NCI-H2107 treated with DMSO at 0.1 percent for 48 hours (cell line): ENCODE results near the gene UXT.

Experiments used
- DNase-seq: peaks from one replicate; lab custom pipeline; 2025; ENCODE audit not compliant: unreplicated experiment; lab: John Stamatoyannopoulos, UW

UXT gene

DNA sequence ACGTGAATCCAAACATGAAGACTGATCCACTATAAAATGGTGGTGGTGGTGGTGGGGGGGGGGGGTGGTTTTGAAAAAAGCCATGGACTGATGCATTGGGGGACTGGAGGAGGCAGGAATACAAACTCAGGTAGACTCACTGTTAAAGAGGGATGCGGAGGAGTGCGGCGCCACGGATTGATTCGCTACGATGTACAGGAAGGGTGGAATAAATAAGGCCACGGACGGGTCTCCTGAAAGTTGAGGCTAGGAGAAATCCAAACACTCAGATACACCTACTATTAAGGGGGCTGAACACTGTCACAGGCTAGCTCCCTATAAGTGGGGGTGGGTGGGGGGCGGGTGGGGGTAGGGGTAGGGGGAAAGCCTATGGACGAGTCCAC is 9.2 kb downstream of the UXT start:
- DNase-seq, result no peak

DNA sequence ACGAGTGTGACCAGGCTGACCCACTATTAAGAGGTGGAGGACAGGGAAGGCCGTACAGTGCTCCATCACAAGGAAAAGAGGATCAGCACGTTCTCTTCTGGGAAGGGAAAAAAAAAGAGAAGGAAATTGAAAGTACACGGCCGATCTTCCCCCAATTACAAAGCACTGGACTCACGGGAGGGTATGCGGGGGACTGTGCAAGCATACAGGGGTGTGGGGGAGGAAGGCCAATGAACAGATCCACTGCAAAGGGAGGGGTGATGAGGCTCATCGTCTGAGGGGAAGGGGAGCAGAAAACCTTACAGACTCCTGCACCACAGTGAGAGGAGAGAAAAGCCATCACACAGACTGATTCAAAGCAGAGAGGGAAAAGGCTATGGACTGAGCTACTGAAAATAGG is 9.7 kb downstream of the UXT start:
- no peak for DNase-seq

DNA sequence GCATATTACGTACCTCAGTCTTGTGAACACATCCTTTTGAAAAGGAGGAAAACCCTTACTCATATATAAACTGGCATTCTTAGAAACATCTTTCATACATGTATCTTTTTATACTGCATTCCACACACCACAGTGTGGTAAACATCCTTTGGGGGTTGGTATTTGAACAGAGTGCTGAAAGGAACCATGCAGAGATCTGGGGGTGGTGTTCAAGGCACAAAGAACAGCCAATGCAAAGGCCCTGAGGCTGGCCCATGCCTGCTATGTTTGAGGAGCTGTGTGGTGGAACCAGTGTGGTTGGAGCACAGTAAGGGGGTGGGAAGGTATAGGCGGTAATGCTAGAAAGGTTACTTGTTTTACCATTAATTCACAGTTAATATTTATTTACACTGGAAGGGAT is 10.6 kb downstream of the UXT start:
- no peak for DNase-seq

DNA sequence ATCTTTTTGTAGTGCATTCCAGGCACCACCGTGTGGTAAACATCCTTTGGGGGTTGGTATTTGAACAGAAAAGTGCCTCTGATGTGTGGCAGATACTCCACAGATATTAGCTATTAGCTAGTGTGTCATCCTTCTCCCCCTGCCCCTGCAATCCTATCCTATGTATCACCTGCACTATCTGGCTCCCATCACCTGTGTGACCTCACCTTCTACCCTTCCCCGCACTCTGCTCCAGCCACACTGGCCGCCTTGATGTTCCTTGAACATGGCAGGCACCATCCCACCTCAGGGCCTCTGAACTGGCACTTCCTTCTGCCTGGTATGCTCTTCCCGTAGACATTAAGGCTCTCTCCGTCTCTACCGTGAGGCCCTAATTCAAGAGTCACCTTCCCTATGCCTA is 12.3 kb downstream of the UXT start:
- no peak for DNase-seq

DNA sequence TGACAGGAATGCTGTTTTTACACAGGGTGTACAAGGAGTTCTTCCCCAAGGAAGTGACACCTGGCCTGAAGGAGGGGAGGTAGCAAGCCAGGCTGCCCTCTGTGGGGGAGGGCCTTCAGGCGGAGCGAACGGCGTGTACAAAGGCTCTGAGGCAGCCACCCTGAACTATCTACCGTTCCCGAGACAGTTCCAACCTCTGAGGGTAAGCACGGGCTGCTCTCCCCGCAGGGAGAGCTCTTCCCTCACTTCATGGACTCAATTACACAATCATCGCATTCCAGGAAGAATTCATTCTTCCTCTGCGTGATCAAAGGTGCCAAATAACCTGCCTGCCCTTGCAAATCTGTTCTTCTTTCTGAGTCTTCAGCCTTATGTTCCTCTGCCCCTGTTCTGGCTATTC is 13.4 kb downstream of the UXT start:
- DNase-seq, result no peak

DNA sequence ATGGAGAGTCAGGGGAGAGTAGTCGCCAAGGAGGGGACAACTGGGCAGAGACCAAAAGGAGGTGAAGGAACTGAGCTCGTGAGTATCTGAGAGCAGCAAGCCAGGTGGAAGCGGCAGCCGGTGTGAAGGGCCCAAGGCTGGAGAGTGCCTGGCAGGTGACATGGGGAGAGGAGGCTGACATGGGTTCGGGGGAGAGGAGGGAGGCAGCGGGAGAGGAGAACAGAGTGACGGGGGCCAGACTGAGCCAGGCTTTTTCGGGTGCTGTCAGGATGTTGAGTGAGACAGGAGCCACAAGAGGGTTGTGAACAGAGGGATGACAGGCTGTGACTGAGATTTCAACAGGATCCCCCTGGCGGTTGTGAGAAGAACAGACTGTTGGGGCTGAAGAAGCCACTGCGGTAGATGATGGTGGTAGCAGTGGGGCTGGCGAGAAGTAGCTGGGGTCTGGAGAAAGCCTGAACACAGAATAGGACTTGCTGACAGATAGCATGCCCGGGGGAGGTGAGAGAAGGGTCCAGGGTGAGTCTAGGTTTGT is 14.4 kb downstream of the UXT start:
- no peak for DNase-seq

DNA sequence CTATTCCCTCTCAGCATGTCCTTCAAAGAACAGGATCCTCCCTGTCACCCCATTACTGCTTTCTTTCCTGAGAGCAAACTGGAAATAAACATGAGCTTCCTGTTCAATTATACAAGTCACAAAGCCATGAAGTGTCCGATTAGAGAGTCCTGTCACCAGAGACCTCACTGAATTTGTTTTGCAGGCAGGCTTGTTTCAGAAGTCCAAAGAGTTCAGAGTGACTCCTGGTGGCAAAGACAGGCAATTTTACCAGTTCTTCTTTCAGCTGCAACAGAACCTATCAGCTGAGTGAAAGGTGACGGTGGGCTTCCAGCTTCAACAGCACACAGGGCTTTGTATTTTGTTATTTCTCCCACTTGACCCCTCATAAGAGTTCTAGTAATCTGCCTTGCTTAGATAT is 15.1 kb downstream of the UXT start:
- DNase-seq, result no peak

DNA sequence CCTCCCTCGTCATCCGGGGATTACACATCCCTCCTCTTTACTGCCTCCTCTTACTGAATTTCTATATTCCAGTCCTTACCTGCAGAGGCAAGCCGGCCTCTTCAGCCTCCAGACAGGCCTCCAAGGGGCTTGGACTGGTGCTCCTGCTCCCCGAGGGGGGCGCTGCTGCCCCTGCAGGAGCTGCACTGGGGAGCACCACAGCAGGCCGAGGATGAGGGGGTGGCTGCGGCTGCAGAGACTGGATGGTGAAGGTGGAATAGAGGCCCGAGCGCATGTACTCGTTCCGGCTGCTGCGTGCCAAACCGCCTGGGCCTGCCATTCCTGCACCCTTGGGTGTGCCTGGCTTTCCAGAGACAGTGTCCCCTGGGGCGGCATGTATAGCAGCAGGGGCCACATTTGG is 20.2 kb downstream of the UXT start:
- DNase-seq, result no peak

DNA sequence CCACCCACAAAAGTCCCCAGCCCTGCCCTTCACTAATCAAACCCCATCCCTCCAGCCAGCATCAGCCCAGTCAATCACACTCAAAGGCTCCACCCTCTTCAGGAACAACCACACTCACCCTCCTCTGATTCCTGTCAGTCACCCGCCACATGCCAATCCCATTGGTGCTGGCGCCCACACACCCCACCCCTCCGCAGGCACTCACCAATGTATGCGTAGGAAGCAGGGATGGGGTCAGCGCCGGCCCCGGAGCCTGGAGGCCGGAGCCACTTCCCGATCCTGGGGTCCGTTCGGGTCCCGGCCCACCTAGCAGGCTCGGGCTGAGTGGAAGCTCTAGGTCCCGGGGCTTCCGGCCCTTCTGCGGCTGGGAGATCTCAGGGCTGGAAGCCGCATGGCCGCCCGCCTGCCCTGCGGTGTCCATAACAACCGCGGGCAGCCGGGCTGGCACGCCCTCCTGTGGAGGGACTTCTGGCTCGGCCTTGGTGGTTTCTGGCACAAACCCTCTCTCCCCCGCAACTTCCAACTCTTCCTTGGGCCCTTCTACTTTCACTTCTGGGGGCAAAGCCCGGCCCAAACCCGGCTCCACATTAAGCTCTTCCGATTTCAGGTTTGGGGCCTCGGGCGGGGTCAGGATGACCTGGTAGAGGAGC is 21.3 kb downstream of the UXT start:
- DNase-seq, result no peak

DNA sequence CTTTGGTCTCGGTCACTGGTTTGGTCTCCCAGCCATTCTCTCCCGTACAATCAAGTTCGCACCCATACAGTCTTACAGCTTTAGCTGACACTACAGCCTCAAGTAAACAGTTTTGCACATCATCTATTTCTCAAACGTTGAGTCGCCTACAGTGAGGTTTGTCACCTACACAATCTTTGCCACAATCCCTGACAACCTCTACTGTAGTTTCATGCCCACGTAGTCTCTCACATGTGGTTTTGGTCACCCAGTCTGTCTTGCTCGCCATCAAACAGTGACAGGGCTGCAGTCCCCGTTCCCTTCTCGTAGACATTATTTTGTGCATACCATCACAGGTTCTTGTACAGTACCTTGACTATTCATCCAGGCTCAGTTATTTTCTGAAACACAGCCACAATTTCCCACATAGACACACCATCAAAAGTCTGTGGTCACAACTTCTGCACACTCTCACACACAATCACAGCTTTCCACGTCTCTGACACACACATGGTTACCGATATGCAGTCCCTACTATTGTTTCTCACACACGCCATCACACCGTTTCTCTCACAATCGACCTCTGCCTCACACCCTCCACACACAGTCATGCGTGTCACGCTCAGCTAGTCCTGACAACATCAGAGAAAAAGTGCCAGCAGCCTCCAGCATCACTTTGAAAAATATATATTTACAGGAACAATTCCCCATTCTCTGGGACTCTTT is 24.0 kb downstream of the UXT start:
- no peak for DNase-seq

DNA sequence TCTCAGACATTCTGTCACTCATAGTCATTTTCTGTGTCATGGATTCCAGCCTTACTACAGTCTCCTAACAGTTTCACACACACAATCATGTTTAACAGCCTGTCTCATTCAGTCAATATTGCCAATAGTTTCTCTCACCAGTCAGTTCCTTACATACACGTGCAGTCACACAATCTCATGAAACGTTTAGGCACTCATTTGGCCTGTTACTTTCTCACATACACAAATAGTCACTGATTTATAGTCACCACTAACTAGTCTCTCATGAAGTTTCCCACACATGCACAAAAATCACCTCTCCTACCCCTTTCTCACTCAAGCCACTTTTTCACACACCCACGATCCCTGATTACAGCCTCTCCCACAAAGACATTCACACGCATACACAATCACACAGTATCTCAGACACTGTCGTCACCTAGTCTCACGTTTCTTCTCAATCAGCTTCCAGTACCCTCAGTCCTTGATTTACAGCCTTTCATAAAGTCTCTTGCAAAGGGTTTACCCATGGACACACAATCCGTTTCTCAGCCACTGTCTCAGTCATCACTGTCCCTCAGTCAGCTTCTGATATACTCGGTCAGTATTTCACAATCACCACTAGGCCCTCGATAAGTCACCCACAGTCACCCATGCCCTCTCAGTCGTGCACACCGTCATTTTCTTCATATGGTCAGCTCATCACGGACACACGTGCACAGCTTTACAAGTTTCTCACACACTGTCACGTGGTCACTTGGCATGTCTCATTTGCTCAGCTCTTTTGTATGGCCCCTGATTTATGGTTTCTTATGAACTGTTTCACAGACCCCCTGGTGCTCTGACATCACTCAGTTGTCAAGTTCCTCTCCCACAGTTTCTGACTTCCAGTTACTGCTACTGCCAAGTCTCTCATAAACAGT is 25.0 kb downstream of the UXT start:
- DNase-seq, result no peak

DNA sequence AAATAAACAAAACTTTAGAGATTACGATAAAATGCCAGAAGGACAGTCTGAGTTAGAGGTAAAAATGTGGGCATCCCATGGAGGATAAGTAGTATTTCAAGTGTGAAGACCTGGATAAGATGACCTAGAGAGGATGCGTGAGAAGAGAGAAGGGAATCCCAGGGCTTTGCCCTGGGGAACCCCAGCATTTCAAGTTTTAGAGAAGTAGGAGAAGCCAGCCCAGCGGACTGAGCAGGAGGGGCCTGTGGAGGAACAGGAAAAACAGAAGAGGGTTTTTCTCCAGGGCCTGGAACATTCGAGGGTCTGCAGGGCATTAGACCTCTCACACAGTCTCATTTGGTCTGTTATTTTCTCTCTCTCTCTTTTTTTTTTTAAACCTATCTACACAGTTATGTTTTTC is 26.3 kb downstream of the UXT start:
- no peak for DNase-seq

DNA sequence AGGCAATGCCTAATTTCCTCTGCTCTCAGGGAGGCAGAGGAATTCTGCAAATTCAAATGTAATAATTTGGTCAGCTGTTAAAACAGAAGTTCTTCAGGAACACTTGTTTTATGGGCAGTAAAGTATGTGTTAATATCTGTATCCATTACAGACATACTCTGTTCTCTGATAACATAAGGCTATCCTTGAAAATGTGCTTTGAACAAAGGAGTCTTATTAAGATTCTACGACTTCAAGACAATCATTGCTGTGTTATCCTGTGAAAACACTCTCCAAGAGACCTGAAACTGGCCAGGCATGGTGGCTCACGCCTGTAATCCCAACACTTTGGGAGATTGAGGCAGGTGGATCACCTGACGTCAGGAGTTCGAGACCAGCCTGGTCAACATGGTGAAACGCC is 27.3 kb downstream of the UXT start:
- no peak for DNase-seq

DNA sequence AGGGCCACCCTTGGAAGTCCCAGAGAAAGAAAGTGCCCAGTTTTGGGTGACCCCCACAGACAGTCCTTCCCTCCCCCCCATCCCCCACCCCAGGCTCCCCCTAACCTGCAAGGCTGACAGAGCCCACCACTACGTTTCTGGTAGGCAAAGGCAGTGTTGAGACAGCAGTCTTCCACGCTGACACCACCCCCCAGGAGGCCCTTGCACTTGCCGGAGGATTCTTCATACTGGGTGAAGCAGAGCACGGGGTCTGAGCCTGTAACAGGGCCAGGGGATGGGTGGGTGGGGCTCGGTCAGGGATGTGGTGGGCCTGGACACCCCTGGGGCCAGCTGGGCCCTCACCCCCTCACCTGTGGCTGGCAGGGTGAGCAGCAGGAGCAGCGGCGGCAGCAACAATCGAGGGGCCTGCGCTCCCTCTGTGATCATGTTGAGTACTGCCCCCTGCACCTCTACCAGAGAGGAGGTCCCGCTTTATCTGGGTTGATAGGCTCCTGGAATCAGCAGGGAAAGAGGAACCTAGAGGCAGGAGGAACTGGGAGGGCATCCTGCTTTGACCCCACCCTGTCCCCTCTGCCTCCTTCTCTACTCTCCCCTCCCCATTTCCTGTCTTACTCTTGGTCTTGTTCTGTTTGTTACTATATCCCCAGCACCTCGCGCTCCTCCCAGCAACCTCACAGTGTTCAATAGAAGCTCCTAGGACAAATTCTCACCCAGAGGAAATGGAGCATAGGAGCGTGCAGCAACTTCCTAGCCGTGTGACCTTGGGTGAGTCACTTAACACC is 29.4 kb downstream of the UXT start, which contains the start of gene CFP:
TSS of gene CFP (minus strand) at position 512 of the 782 bp plus-strand sequence. CDS start at position 426, 86 bp downstream.
- no peak for DNase-seq

DNA sequence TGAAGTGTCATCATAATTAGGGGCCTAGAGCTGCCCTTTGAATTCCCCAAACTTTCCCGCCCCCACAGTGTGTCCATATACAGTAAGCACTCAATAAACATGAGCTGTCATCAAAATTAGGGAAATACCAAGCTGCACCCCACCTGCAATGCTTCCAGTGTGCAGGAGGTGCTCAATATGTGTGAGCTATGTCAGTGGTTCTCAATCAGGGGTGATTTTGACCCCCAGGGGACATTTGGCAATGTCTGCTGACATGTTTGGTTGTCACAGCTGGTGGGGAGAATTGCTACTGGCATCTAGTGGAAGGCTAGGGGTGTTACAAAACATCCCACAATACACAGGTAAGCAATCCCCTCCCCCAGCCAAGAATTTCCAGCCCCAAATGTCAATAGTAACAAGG is 30.0 kb downstream of the UXT start:
- no peak for DNase-seq

DNA sequence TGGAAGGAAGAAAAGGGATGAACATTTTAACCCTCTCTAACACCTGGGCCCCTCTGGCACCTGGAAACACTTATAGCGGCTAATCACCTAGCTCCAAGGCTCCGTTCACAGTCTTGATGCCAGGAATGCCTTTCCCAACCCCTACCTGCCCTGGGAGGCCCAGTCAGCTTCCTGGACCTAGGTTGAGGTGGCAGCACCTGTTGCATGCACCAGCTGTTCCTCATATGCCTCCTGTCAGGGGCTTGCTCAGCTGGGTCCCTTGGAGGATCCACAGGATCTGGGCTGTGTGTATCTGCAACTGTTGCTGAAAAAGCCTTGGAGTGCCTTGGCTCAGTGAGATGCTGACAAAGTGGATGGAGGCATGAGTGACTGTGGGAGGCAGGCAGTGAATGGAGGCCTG is 33.6 kb downstream of the UXT start:
- DNase-seq, result no peak

DNA sequence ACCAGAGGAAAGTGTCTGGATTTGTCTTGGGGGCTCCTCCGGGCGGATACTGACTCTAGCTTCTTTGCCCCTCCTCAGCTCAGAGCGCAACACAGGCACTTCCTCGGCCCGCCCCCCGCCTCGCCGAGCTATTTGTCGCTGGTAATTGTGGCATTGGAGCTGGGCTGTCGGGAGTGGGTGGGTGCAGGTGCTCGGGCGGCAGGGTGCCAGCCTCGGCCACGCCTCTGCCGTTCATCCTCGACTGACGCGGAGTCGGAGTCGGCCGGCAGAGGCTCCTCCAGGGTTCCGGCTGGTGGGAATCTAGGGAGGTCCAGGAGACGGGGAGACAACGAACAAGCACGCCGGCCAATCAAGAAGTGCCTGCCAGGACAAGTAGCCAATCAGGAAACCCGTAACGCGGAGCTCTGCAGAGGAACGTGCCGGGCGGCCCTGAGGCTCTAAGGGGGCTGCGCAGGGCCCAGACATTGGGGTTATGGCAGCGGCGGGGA is 35.4 kb downstream of the UXT start:
- peak; percentile 86 for DNase-seq

DNA sequence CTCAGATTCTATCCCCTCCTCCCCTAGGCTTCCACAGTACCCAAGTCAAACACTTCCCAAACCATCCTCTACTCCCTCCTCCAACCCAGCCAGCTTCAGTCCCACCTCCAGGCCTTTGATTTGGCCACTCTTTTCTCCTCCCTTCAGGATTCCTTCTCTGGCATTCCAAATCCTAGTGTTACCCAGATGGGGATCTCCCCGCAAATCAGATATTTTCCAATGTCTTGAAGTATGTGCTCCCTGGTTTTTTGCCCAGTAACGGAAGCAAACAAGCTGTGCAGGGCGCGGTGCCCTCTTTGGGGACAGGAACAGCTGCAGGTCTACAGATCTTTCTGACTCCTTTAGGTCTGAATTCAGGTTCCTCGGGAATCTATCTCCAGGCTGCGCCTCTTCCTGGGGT is 37.1 kb downstream of the UXT start:
- no peak for DNase-seq

DNA sequence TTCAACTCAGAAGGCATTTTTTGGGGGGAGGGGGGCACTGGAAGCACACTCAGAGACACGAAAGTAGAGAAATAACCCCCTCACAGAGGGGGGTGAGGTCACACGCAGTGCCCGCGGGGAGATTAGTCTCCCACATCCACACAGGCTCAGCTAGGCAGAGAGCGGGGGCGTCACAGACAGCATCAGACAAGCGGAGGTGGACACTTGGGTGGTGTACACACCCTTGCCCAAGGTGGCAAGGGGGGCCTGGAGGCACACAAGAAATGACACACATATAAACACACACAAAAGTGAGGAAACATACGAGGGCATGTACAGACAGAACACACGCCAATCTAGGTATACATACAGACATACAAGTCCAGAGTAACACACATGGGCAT is 38.7 kb downstream of the UXT start:
- no peak for DNase-seq

DNA sequence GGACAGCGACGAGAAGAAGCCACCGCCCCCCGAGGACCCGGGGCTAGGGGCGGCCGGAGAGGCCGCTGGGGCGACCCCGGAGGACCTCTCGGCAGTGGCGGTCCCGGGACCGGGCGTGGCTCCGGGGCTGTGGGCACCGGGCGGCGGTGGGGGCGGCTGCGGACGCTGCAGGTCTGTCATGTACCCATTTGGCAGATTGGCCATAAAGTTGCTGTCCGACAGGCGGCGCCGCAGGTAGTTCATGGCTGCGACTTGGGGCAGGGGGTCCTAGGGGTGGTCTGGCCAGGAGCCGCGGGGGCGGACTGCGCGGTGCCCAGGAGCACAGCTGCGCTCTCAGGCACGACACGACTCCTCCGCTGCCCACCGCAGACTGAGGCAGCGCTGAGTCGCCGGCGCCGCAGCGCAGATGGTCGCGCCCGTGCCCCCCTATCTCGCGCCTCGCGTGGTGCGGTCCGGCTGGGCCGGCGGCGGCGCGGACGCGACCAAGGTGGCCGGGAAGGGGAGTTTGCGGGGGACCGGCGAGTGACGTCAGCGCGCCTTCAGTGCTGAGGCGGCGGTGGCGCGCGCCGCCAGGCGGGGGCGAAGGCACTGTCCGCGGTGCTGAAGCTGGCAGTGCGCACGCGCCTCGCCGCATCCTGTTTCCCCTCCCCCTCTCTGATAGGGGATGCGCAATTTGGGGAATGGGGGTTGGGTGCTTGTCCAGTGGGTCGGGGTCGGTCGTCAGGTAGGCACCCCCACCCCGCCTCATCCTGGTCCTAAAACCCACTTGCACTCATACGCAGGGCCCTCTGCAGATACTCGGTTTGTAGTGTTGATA is 39.3 kb downstream of the UXT start, which contains the start of gene SYN1:
TSS of gene SYN1 (minus strand) at position 372 of the 817 bp plus-strand sequence. CDS start at position 243, 129 bp downstream.
- DNase-seq, result peak; percentile 50
